WERI-Rb-1 (cell line): ENCODE results near the gene MUSK.

Source experiments
- DNase-seq: peaks from one replicate; pipeline ENCODE4 v3.0.0-alpha.2; 2020
- H3K27ac ChIP-seq: fragments of 250-450 bp; sonication (Bioruptor Pico); 2 replicates; pipeline ENCODE4 v1.5.1; 2020; ENCODE audit warnings: mild to moderate bottlenecking, moderate library complexity
- H3K27me3 ChIP-seq: fragments of 250-450 bp; sonication (Bioruptor Pico); 2 replicates; pipeline ENCODE4 v1.5.1; 2021; ENCODE audit warnings: mild to moderate bottlenecking, low read depth, moderate library complexity; ENCODE audit not compliant: insufficient read depth, severe bottlenecking
- H3K36me3 ChIP-seq: fragments of 250-450 bp; sonication (Bioruptor Pico); 2 replicates; pipeline ENCODE4 v1.5.1; 2020; ENCODE audit warnings: mild to moderate bottlenecking, moderate library complexity
- H3K4me3 ChIP-seq: 2 replicates; pipeline ENCODE4 v1.5.1; 2011; ENCODE audit warnings: low read depth, mild to moderate bottlenecking, control low read depth, low read length
- H3K9me3 ChIP-seq: fragments of 250-450 bp; sonication (Bioruptor Pico); 2 replicates; pipeline ENCODE4 v1.5.1; 2021; ENCODE audit warnings: mild to moderate bottlenecking, moderate library complexity; ENCODE audit not compliant: severe bottlenecking
- CTCF ChIP-seq: IDR thresholded peaks from 2 replicates; pipeline ENCODE4 v1.5.1; 2011; ENCODE audit warnings: low read depth, mild to moderate bottlenecking, control low read depth, inconsistent platforms, low read length

The MUSK gene

GRCh38 chr9:110802416-110803035, 133.9 kb downstream of the MUSK start:
- Histone ChIP-seq H3K36me3 (no peaks in the 10 kb centered on the region), H3K9me3 (no peaks in the 10 kb centered on the region), H3K27ac (no peak overlapping the region), H3K27me3 (peaks cover 73% of the 10 kb centered on the region), H3K4me3 (no peak overlapping the region)
- TF ChIP-seq CTCF: no peak
- DNase-seq: no peak

DNA sequence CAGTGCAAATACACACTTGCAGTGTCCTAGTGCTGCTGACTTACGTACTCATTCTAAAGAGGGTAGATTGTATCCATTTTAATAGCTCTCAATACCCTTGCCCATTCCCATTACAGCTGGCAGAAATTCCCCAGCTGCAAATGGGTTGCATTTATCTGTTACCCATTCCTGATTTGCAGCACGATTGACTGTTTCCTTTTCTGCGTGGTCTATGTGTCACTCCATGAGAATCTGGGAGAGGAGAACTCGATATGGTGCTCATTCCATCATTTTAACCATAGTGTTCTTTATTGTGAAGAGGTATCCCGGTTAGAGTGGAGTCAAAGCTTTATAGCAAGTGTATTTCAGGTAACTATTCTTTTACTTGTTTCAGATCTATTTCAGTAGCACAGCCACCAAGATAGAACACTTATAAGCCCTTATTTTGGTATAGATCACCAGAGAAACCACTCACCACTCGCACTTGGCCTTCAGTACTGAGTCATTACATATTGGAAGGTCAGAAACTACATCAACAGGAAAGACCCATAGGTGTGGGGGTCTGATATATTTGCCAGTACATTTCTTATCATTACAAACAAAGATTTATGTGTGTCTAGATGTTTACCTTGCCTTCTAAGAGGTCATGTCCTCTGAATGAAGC, 139.5 kb downstream of the MUSK start:
- Histone ChIP-seq H3K27ac (no peak overlapping the region), H3K36me3 (no peaks in the 10 kb centered on the region)

DNA sequence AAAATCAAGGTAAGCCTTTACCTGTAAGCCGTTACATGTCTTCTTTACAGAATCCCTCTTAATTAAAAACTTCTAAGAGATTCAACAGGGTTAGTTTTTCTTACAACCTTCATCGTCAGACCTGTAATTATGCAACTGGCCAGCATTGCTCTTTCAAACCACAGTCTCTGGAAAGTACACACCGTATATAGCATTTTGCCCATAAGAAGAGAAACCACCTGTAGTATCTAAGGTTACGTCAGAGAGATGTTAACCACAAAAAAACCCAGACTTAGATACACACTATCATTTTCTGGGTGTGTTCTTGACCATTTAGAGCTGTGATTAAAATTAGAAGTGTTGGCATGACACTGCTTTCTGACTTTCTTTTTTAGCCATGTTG, 140.0 kb downstream of the MUSK start:
- Histone ChIP-seq H3K36me3 (no peaks in the 10 kb centered on the region), H3K27me3 (peaks cover 53% of the 10 kb centered on the region), H3K27ac (no peak overlapping the region), H3K9me3 (no peaks in the 10 kb centered on the region), H3K4me3 (no peak overlapping the region)
- no peak for TF ChIP-seq CTCF
- DNase-seq: no peak

More for the DNA sequence above, 139.5 kb downstream of the MUSK start:
- Histone ChIP-seq H3K4me3 (no peak overlapping the region), H3K27me3 (peaks cover 51% of the 10 kb centered on the region), H3K9me3 (no peaks in the 10 kb centered on the region)
- DNase-seq: no peak
- no peak for TF ChIP-seq CTCF

DNA sequence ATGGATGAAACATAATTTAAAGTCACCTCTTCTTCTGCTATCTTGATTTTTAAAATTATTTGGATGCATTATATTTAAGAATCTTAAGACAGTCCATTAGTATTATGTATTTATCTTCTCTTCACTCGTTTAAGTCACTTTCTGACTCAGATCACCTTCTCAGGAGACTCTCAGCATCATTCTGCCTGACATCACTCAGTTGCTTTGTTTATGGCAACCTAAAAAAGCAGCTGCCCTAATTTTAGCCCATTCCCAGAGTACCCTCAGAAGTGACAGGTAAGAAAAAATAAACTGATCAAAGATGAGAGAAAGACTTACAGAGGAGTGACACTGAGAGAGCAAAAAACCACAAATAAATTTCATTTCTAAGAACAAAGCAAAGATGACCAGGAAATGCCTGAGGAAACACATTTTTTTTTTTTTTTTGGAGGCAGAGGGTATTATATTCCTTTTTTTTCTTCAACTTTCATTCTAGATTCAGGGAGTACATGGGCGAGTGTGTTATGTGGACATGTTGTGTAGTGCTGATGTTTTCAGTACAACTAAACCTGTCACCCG, 140.5 kb downstream of the MUSK start:
- H3K4me3 ChIP-seq: no peak overlapping the region
- H3K27me3 ChIP-seq: peaks cover 54% of the 10 kb centered on the region
- no peak for TF ChIP-seq CTCF
- H3K27ac ChIP-seq: no peak overlapping the region
- H3K9me3 ChIP-seq: no peaks in the 10 kb centered on the region
- H3K36me3 ChIP-seq: no peaks in the 10 kb centered on the region
- DNase-seq: no peak

DNA sequence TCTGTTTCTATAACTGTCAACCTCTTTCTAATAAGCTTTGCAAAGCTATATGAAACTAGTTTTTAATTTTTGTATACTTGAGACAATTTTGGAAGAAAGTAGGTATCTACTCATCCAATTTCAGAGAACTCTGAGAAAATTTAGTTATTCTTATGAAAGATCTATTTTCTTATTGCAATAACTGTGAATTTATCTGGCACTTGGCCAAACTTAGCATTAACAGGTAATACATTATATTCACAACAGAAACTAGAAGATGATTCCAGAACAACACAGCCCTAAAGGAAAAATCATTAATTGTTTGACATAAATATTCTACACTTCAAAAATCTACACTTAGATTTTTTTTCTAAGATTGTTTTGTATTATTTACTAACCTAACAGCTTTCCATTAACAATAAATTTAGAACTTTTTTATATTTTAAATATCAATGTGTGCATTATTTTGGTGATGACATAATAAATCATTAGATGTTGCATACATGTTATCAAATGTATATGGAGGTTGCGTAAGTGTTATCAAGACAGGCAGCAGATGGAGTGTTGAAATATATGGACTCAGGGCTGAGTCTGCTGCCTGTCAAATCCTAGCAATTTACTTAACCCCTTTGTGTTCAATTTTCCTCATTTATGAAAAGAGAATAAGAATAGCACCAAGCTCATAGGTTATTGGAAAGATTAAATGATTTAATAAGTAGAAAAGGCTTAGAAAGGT, 141.8 kb downstream of the MUSK start:
- DNase-seq: no peak
- Histone ChIP-seq H3K36me3 (no peaks in the 10 kb centered on the region), H3K27me3 (peaks cover 62% of the 10 kb centered on the region), H3K9me3 (no peaks in the 10 kb centered on the region), H3K4me3 (no peak overlapping the region), H3K27ac (no peak overlapping the region)
- TF ChIP-seq CTCF: no peak
